Left lung (tissue), 10 donors: ENCODE measurements around the gene KIF3A. TPM values are rescaled to one million over a fixed set of nuclear protein-coding genes. Genes with fewer than 3 reads are reported as not detected.

Experiments used
- ATAC-seq: fragments of 200-7000 bp; cut with Tn5 transposase; one replicate; pipeline ENCODE4 v1.9.1; 2020; ENCODE audit warnings: moderate library complexity
- DNase-seq, 4 donors: peaks; one replicate each; pipeline ENCODE4 v3.0.0-alpha.2; 2013 to 2020
- H3K27ac ChIP-seq, 2 donors: fragments of 200-600 bp; sonication (generic) in 1 of 2; one replicate each; pipeline versions ENCODE4 v1.5.0 to v1.8.0; 2020 to 2021
- H3K27me3 ChIP-seq, 2 donors: fragments of 200-600 bp; sonication (generic) in 1 of 2; one replicate each; pipeline versions ENCODE4 v1.5.0 to v1.8.0; 2020 to 2021
- H3K36me3 ChIP-seq, 2 donors: fragments of 200-600 bp; sonication (generic) in 1 of 2; one replicate each; pipeline versions ENCODE4 v1.5.0 to v1.8.0; 2020 to 2021
- H3K4me1 ChIP-seq, 2 donors: fragments of 200-600 bp; one replicate each; pipeline ENCODE4 v1.8.0; 2021
- H3K4me3 ChIP-seq, 2 donors: fragments of 200-600 bp; sonication (generic) in 1 of 2; one replicate each; pipeline versions ENCODE4 v1.5.0 to v1.8.0; 2020 to 2021; ENCODE audit warnings: mild to moderate bottlenecking in 1 of 2
- H3K9me3 ChIP-seq, 2 donors: fragments of 200-600 bp; sonication (generic) in 1 of 2; one replicate each; pipeline versions ENCODE4 v1.5.0 to v1.8.0; 2020 to 2021
- intact Hi-C, 2 donors: fragments of 100-400 bp; cut with DNase I; formaldehyde crosslinking; loops; one replicate each; pipeline versions ENCODE4 v1.11.2 to v1.14.2; 2022
- polyA plus RNA-seq, 6 donors: library from polyadenylated mRNA; unstranded; fragments of 120-200 nt; gene quantifications; one replicate each; pipeline ENCODE4 v1.2.1, GENCODE V29; 2013; ENCODE audit not compliant: insufficient read length in 6 of 6
- total RNA-seq, 2 donors: library from RNA; stranded (reverse); fragmentation: NEBNext Ultra II Directional; extraction: Animal tissue kit (Norgen Biotek cat#: 25700); gene quantifications; one replicate each; pipeline ENCODE4 v1.2.1, GENCODE V29; 2021
- TF ChIP-seq, protein P1 (sequence below), 2 donors: fragments of 200-600 bp; sonication (generic) in 1 of 2; IDR thresholded peaks; one replicate each; pipeline versions ENCODE4 v1.5.0 to v1.8.0; 2021; ENCODE audit warnings: antibody characterized with exemption in 2 of 2
- donor health status: DM: no; HTN: yes; CAD: no.
- donor health status: DM: no; HTN: no; CAD: no.

KIF3A gene
- total and polyA plus RNA-seq, 8 donors: 8.9 to 30.4 (median 25.5) TPM

DNA sequence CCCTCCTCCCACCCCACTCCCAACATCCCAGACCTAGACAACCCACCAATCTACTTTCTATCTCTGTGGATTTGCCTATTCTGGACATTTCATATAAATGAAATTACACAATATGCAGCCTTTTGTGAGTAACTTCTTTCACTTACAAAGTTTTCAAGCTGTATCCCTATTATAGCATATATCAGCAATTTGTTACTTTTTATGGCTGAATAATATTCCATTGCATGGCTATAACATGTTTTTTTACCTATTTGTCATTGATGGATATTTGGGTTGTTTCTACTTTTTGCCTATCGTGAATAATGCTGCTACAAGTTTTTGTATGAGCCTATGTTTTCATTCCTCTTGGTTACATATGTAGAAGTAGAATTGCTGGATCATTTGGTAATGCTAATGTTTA lies 1.9 kb upstream of the KIF3A start:
- TF ChIP-seq, protein P1, sequence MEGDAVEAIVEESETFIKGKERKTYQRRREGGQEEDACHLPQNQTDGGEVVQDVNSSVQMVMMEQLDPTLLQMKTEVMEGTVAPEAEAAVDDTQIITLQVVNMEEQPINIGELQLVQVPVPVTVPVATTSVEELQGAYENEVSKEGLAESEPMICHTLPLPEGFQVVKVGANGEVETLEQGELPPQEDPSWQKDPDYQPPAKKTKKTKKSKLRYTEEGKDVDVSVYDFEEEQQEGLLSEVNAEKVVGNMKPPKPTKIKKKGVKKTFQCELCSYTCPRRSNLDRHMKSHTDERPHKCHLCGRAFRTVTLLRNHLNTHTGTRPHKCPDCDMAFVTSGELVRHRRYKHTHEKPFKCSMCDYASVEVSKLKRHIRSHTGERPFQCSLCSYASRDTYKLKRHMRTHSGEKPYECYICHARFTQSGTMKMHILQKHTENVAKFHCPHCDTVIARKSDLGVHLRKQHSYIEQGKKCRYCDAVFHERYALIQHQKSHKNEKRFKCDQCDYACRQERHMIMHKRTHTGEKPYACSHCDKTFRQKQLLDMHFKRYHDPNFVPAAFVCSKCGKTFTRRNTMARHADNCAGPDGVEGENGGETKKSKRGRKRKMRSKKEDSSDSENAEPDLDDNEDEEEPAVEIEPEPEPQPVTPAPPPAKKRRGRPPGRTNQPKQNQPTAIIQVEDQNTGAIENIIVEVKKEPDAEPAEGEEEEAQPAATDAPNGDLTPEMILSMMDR (IDR thresholded peaks at IDR 0.05): no peak
- intact Hi-C loops: no loop called here
- H3K36me3 ChIP-seq: no peaks in the 10 kb centered on the region

DNA sequence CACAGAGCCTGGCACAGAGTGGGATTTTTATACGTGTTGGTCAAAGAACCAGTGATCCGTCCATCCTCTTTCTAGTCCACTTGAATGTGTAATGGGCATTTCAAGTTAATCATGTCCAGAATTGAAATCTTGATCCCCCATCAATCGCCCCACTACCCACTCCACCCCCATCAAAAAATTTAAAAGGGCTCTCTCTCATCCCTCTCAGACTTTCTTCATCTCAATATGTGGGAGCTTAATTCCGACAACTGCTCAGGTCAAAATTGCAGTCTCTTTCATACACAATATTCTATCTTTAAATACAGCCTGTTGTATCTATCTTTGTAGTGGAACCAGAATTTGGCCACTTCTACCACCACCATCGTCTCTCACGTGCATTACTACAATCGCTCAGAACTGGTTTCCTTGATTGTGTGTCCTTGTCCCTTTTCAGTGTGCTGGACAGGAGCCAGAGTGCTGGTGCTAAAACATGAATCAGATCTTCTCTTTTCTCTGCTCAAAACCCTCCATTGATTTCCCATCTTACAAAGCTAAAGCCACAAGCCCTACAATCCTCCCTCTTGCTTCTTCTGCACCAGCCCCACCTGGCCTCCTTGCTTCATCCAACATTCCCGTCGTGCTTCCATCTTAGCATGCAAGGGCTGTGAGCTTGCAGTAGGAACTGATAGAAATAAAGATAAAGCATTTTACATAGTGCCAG lies 786 bp upstream of the KIF3A start:
- TF ChIP-seq, protein P1 (IDR thresholded peaks at IDR 0.05): no peak
- Histone ChIP-seq H3K27me3 (peaks cover 0 to 21% of the 10 kb centered on the region in 2 donors), H3K4me1 (peaks cover 0 to 11% of the 10 kb centered on the region in 2 donors), H3K9me3 (no peaks in the 10 kb centered on the region), H3K4me3 (peak overlapping the region; percentile 78 to 84), H3K36me3 (no peaks in the 10 kb centered on the region), H3K27ac (peak overlapping the region in 1 of 2 donors; percentile 77)
- intact Hi-C loops: no loop called here
- no peak for DNase-seq
- ATAC-seq: no peak

More for the DNA sequence above, 1.9 kb upstream of the KIF3A start:
- no peaks in the 10 kb centered on the region for H3K9me3 ChIP-seq
- H3K4me3 ChIP-seq: no peak overlapping the region
- no peak for DNase-seq
- H3K4me1 ChIP-seq: peaks cover 0 to 11% of the 10 kb centered on the region in 2 donors
- H3K27me3 ChIP-seq: peaks cover 0 to 32% of the 10 kb centered on the region in 2 donors
- H3K27ac ChIP-seq: no peak overlapping the region
- ATAC-seq: no peak

DNA sequence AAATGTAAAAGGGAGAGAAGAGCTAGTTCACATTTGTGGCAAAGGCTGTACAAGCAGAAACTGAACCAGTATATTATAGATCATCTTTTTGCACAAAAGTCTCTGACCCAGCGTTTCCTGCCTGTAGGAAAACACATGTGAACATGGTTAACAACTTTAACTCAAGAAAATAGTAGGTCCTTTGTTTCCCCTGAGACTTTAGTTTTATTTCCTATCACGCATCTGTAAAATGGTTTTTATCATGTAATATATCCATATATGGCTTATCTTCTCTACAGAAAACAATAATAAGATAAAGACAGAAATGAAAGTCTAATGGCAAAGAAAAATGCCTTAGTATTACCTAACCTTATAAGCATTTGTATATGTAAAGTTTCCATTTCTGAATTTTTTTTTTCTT lies 2.7 kb downstream of the KIF3A start:
- Histone ChIP-seq H3K4me3 (no peak overlapping the region), H3K9me3 (no peaks in the 10 kb centered on the region), H3K27ac (no peak overlapping the region), H3K27me3 (no peaks in the 10 kb centered on the region), H3K36me3 (no peaks in the 10 kb centered on the region), H3K4me1 (peaks cover 0 to 11% of the 10 kb centered on the region in 2 donors)
- DNase-seq (no peak), ATAC-seq (no peak)
- intact Hi-C loops: no loop called here
- TF ChIP-seq, protein P1 (IDR thresholded peaks at IDR 0.05): no peak

DNA sequence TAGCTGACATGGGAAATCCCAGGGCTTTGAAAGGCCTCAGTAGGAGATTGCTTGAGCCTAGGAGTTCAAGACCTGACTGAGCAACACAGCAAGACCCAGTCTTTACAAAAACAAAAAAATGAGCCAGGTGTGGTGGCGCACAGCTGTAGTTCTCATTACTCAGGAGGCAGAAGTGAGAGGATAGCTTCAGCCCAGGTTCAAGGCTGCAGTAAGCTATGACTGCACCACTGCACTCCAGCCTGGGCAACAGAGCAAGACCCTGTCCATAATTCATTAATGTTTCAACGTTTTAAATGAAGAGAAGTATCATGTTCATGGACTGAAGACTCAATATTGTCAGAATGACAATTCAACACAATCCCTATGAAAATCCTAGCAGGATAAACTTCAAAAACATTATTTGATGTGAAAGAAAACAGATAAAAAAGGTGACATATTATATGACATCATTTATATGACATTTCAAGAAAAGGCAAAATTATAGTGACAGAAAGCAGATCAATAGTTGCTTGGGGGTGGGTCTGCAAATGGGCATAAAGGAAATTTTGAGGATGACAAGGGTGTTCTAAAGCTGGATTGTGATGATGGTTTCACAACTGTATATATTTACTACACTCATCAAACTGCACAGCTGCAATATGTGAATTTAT lies 3.7 kb downstream of the KIF3A start:
- TF ChIP-seq, protein P1 (IDR thresholded peaks at IDR 0.05): no peak
- H3K9me3 ChIP-seq: no peaks in the 10 kb centered on the region
- H3K27me3 ChIP-seq: no peaks in the 10 kb centered on the region
- H3K27ac ChIP-seq: no peak overlapping the region
- no peak for ATAC-seq
- DNase-seq: no peak
- no peaks in the 10 kb centered on the region for H3K36me3 ChIP-seq
- H3K4me1 ChIP-seq: peaks cover 0 to 11% of the 10 kb centered on the region in 2 donors
- intact Hi-C loops: no loop called here
- H3K4me3 ChIP-seq: no peak overlapping the region

DNA sequence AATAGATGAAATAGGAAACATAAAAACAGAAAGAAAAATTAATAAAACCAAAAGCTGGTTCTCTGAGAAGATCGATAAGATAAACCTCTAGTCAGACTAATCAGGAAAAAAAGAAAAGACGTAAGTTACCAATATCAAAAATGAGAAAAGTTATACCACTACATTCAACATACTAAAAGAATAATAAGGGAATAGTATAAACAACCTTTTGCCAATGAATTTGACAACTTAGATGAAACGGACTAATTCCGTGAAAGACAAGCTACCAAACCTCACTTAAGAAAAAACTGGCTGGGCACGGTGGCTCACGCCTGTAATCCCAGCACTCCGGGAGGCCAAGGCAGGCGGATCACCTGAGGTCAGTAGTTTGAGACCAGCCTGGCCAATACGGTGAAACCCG lies 7.5 kb downstream of the KIF3A start:
- H3K4me3 ChIP-seq: no peak overlapping the region
- no peak for DNase-seq
- ATAC-seq: no peak
- H3K9me3 ChIP-seq: no peaks in the 10 kb centered on the region
- no peaks in the 10 kb centered on the region for H3K27me3 ChIP-seq
- TF ChIP-seq, protein P1 (IDR thresholded peaks at IDR 0.05): no peak
- H3K27ac ChIP-seq: no peak overlapping the region
- H3K36me3 ChIP-seq: no peaks in the 10 kb centered on the region
- intact Hi-C loops: no loop called here
- H3K4me1 ChIP-seq: no peaks in the 10 kb centered on the region
